ENCODE measurements around the gene ARHGAP24.

Gene ARHGAP24

GRCh38 chr4:85929961-85930665 lies 455.2 kb downstream of the ARHGAP24 start:
- TF ChIP-seq POLR2AphosphoS5 (IDR thresholded peaks at IDR 0.05; ENCODE audit: low read depth, low read length): no peak
- TF ChIP-seq FOXP2 (optimal IDR thresholded peaks at IDR 0.05; ENCODE audit: borderline replicate concordance, extremely low read depth, extremely low read length, insufficient read depth): no peak
- TF ChIP-seq SIN3A (IDR thresholded peaks at IDR 0.05; ENCODE audit: borderline replicate concordance, insufficient read depth, low read length): no peak
- no peak for TF ChIP-seq TAF1 (IDR thresholded peaks at IDR 0.05; ENCODE audit: borderline replicate concordance, insufficient read depth, low read length)
- no peak for TF ChIP-seq REST (IDR thresholded peaks at IDR 0.05; ENCODE audit: insufficient read depth in 1 of 2, low read depth in 2 of 2, low read length in 2 of 2)

GRCh38 chr4:85932500-85933290 lies 457.7 kb downstream of the ARHGAP24 start:
- TF ChIP-seq REST (IDR thresholded peaks at IDR 0.05; ENCODE audit: insufficient read depth in 1 of 2, low read depth in 2 of 2, low read length in 2 of 2) (no peak), POLR2AphosphoS5 (IDR thresholded peaks at IDR 0.05; ENCODE audit: low read depth, low read length) (no peak), TAF1 (IDR thresholded peaks at IDR 0.05; ENCODE audit: borderline replicate concordance, insufficient read depth, low read length) (no peak)

- TF ChIP-seq POLR2AphosphoS5 (IDR thresholded peaks at IDR 0.05; ENCODE audit: low read depth, low read length) (no peak), TAF1 (IDR thresholded peaks at IDR 0.05; ENCODE audit: borderline replicate concordance, insufficient read depth, low read length) (no peak), REST (IDR thresholded peaks at IDR 0.05; ENCODE audit: insufficient read depth in 1 of 2, low read depth in 2 of 2, low read length in 2 of 2) (no peak), SIN3A (IDR thresholded peaks at IDR 0.05; ENCODE audit: borderline replicate concordance, insufficient read depth, low read length) (no peak), FOXP2 (optimal IDR thresholded peaks at IDR 0.05; ENCODE audit: borderline replicate concordance, extremely low read depth, extremely low read length, insufficient read depth) (no peak)
Measured at GRCh38 chr4:85933291-85933640, 458.3 kb downstream of the ARHGAP24 start.

- TF ChIP-seq REST (IDR thresholded peaks at IDR 0.05; ENCODE audit: insufficient read depth in 1 of 2, low read depth in 2 of 2, low read length in 2 of 2) (no peak), SIN3A (IDR thresholded peaks at IDR 0.05; ENCODE audit: borderline replicate concordance, insufficient read depth, low read length) (no peak), TAF1 (IDR thresholded peaks at IDR 0.05; ENCODE audit: borderline replicate concordance, insufficient read depth, low read length) (no peak), POLR2AphosphoS5 (IDR thresholded peaks at IDR 0.05; ENCODE audit: low read depth, low read length) (no peak), FOXP2 (optimal IDR thresholded peaks at IDR 0.05; ENCODE audit: borderline replicate concordance, extremely low read depth, extremely low read length, insufficient read depth) (no peak)
Measured at GRCh38 chr4:85937507-85937906, 462.6 kb downstream of the ARHGAP24 start.
